ENCODE data around the gene PCDHGA6.
"Not testable (repeated sequence)": the region's sequence is repeated elsewhere in the genome, so short reads cannot be mapped to it uniquely, and the experiment has no call there.

The PCDHGA6 gene
- long read RNA-seq, donor 1, full-length matches to known transcripts = 5 of 5 reads
- long read RNA-seq, donor 1, partial matches to known transcripts = 0 of 5 reads
- long read RNA-seq, donor 1, other reads (novel, unspliced or antisense) = 0 of 5 reads
- long read RNA-seq, donor 2, full-length matches to known transcripts = 1 of 1 reads
- long read RNA-seq, donor 2, partial matches to known transcripts = 0 of 1 reads
- long read RNA-seq, donor 2, other reads (novel, unspliced or antisense) = 0 of 1 reads
- long read RNA-seq, donor 3, full-length matches to known transcripts = 3 of 3 reads
- long read RNA-seq, donor 3, partial matches to known transcripts = 0 of 3 reads
- long read RNA-seq, donor 3, other reads (novel, unspliced or antisense) = 0 of 3 reads
- long read RNA-seq, donor 4, full-length matches to known transcripts = 8 of 8 reads
- long read RNA-seq, donor 4, partial matches to known transcripts = 0 of 8 reads
- long read RNA-seq, donor 4, other reads (novel, unspliced or antisense) = 0 of 8 reads
- long read RNA-seq, donor 5, full-length matches to known transcripts = 4 of 4 reads
- long read RNA-seq, donor 5, partial matches to known transcripts = 0 of 4 reads
- long read RNA-seq, donor 5, other reads (novel, unspliced or antisense) = 0 of 4 reads
- long read RNA-seq, donor 6, full-length matches to known transcripts = 5 of 43 reads
- long read RNA-seq, donor 6, partial matches to known transcripts = 38 of 43 reads
- long read RNA-seq, donor 6, other reads (novel, unspliced or antisense) = 0 of 43 reads
- long read RNA-seq, donor 7, full-length matches to known transcripts = 6 of 6 reads
- long read RNA-seq, donor 7, partial matches to known transcripts = 0 of 6 reads
- long read RNA-seq, donor 7, other reads (novel, unspliced or antisense) = 0 of 6 reads
- long read RNA-seq, donor 8, full-length matches to known transcripts = 6 of 6 reads
- long read RNA-seq, donor 8, partial matches to known transcripts = 0 of 6 reads
- long read RNA-seq, donor 8, other reads (novel, unspliced or antisense) = 0 of 6 reads

- DNase-seq = peak; percentile 41
Measured at GRCh38 chr5:141373673-141374317, at the start of gene PCDHGA6. TSS of gene PCDHGA6 (plus strand) at chr5:141373891. CDS start at chr5:141374084, 193 bp downstream.

- peak; percentile 50 for DNase-seq
Measured at GRCh38 chr5:141326088-141326854, 47.4 kb upstream of the PCDHGA6 start.

GRCh38 chr5:141328231-141328630 is 45.5 kb upstream of the PCDHGA6 start:
- no peak for DNase-seq

GRCh38 chr5:141330299-141331080 is 43.2 kb upstream of the PCDHGA6 start, which contains the start of gene PCDHGA1:
TSS of gene PCDHGA1 (plus strand) at chr5:141330514.
- DNase-seq = peak; percentile 4

GRCh38 chr5:141332571-141332970 is 41.1 kb upstream of the PCDHGA6 start:
- DNase-seq = not testable (repeated sequence)

- DNase-seq = peak; percentile 47
Measured at GRCh38 chr5:141338538-141339306, 35.0 kb upstream of the PCDHGA6 start, which contains the start of gene PCDHGA2. TSS of gene PCDHGA2 (plus strand) at chr5:141338760.

GRCh38 chr5:141340781-141341354 is 32.8 kb upstream of the PCDHGA6 start:
- DNase-seq = not testable (repeated sequence)

GRCh38 chr5:141342773-141343172 is 30.9 kb upstream of the PCDHGA6 start:
- DNase-seq = no peak

- DNase-seq = no peak
Measured at GRCh38 chr5:141343242-141343952, 30.3 kb upstream of the PCDHGA6 start, which contains the start of gene PCDHGA3. TSS of gene PCDHGA3 (plus strand) at chr5:141343829. CDS start at chr5:141344034, 205 bp downstream.

- DNase-seq = peak; percentile 23
Measured at GRCh38 chr5:141343953-141344463, 29.7 kb upstream of the PCDHGA6 start.

- DNase-seq = no peak
Measured at GRCh38 chr5:141345327-141345726, 28.4 kb upstream of the PCDHGA6 start.

- DNase-seq = not testable (repeated sequence)
Measured at GRCh38 chr5:141346017-141346416, 27.7 kb upstream of the PCDHGA6 start.

GRCh38 chr5:141349917-141350619 is 23.6 kb upstream of the PCDHGA6 start, which contains the start of gene PCDHGB1:
TSS of gene PCDHGB1 (plus strand) at chr5:141350099. CDS start at chr5:141350261, 162 bp downstream.
- DNase-seq = no peak

- DNase-seq = no peak
Measured at GRCh38 chr5:141351591-141351990, 22.1 kb upstream of the PCDHGA6 start.

- DNase-seq = no peak
Measured at GRCh38 chr5:141354900-141355469, 18.7 kb upstream of the PCDHGA6 start, which contains the start of gene PCDHGA4. TSS of gene PCDHGA4 (plus strand) at chr5:141355021. CDS start at chr5:141355108, 87 bp downstream.

- DNase-seq = no peak
Measured at GRCh38 chr5:141355641-141356040, 18.1 kb upstream of the PCDHGA6 start.

GRCh38 chr5:141356133-141356532 is 17.6 kb upstream of the PCDHGA6 start:
- no peak for DNase-seq
